GM13976 (cell line): ENCODE data around the gene RNU1-3.
"Not testable (repeated sequence)": the region's sequence is repeated elsewhere in the genome, so short reads cannot be mapped to it uniquely, and the experiment has no call there.

ENCODE experiments used
- DNase-seq: peaks from one replicate; pipeline ENCODE4 v3.0.0; 2012; ENCODE audit warnings: low spot score
- in situ Hi-C: fragments of 300-500 bp; cut with MboI; formaldehyde crosslinking; loops from one replicate; pipeline ENCODE4 v1.12.0; 2022; ENCODE audit warnings: low sequenced_read_pairs, mixed read lengths, inconsistent platforms; ENCODE audit not compliant: unreplicated experiment

RNU1-3 gene

GRCh38 chr1:16666502-16667413, at the start of gene RNU1-3:
TSS of gene RNU1-3 (minus strand) at chr1:16666948.
- DNase-seq, in situ Hi-C loops: not testable (repeated sequence)

DNA sequence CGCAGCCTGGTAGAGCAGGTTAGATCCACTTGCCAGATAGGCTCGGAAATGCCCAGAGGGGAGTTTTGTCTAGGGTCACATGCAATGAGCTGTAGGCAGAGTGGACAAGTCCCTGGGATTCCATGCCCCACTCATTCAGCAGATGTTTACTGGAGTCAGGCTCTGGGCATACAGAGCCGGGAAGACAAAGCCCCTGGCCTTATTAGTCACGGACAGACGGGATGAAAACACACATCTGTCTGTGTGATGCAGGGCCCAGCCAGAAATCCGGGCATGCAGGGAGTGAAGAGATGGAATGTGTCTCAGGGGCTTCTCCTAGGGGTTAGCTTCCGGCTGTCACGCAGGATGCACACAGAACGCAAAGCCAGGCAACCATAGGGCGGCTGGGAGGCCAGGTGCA, 46.7 kb upstream of the RNU1-3 start:
- in situ Hi-C loops, result not testable (repeated sequence)

GRCh38 chr1:16712984-16713383, 46.2 kb upstream of the RNU1-3 start:
- in situ Hi-C loops, DNase-seq: not testable (repeated sequence)

More for the DNA sequence above, 46.7 kb upstream of the RNU1-3 start:
- not testable (repeated sequence) for DNase-seq

GRCh38 chr1:16712582-16712981, 45.8 kb upstream of the RNU1-3 start:
- DNase-seq, in situ Hi-C loops: not testable (repeated sequence)

- in situ Hi-C loops, DNase-seq: not testable (repeated sequence)
Measured at GRCh38 chr1:16712131-16712530, 45.4 kb upstream of the RNU1-3 start.

GRCh38 chr1:16710618-16711017, 43.9 kb upstream of the RNU1-3 start:
- DNase-seq, in situ Hi-C loops: not testable (repeated sequence)

DNA sequence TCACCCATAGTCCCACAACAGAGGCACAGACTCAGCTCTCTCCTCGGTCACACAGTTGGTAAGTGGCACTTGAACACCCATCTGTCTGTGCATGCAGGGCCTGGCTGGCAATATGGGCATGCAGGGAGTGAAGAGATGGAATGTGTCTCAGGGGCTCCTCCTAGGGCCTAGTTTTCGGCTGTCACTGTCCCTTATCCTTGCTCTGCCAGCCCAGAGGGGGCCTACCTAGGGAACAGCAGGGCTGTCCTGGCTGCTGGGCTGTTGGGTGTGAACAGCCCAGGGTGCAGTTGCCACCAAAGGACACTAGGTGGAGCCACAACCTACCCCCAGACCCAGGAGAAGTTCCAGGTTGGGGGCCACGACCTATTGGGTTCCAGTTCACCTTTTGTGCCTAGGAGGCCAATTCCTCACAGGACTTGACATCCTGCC, 42.9 kb upstream of the RNU1-3 start:
- in situ Hi-C loops, result not testable (repeated sequence)

GRCh38 chr1:16708704-16709103, 42.0 kb upstream of the RNU1-3 start:
- DNase-seq, in situ Hi-C loops: not testable (repeated sequence)

More for the DNA sequence above, 42.9 kb upstream of the RNU1-3 start:
- not testable (repeated sequence) for DNase-seq

GRCh38 chr1:16707130-16708093, 40.7 kb upstream of the RNU1-3 start:
- in situ Hi-C loops, DNase-seq: not testable (repeated sequence)

DNA sequence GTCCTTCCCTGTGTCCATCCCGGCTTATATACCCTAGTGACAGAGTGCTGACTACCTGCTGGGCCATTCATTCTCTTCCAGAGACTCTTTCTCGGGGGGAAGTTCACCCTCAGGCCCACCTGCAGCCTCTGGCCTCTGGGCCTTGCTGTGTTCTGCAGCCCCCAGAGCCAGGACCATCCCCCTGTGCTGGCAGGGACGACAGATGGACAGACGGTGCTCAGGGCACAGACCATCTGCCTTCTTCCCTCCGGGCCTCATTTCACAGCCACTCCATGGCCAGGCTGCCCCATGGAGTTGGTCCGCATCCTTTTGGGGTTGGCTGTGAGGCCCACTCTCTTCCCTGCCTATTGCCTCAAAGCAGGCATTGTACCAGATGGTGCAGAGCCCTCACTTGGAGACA, 39.6 kb upstream of the RNU1-3 start:
- DNase-seq, in situ Hi-C loops: not testable (repeated sequence)

- in situ Hi-C loops, DNase-seq: not testable (repeated sequence)
Measured at GRCh38 chr1:16704502-16705100, 37.9 kb upstream of the RNU1-3 start.

DNA sequence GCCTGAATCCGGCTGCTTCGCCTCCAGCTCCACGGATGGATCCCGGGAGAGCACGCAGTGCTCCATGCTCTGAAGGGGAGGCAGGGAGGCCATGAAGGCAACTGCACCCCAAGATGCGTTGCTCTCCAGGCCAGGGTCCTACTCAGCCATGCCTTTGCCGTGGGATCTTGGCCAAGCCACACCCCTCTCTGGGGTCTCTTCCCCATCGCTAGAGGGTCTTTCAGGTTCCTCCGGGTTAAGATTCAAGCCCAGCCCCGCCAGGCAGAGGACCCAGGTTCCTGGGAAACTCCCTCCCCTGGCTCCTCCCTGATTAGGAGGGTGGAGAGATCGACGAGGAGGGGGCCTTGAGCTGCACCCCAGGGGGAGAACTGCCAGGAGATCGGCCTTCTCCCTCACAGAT, 37.3 kb upstream of the RNU1-3 start:
- in situ Hi-C loops, DNase-seq: not testable (repeated sequence)

DNA sequence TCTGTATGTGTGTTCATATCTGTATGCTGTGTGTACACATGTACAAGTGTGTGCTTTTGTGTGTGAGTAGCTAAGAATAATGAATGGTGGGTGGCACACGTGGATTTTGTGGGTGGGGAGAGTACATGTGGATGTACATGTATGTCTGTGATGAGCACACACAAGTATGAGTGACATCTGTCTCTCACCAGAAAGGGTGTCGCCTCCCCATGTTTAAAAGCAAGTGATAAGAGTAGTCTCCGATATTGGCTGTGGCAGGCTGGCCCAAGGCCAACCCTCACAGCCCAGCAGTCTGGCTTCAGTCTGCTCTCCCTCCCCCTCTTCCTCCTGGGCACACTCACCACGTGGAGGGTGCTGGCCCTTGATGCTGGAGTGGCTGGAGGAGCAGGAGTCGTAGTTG, 36.9 kb upstream of the RNU1-3 start:
- DNase-seq, in situ Hi-C loops: not testable (repeated sequence)

- DNase-seq, in situ Hi-C loops: not testable (repeated sequence)
Measured at GRCh38 chr1:16703141-16703540, 36.4 kb upstream of the RNU1-3 start.

DNA sequence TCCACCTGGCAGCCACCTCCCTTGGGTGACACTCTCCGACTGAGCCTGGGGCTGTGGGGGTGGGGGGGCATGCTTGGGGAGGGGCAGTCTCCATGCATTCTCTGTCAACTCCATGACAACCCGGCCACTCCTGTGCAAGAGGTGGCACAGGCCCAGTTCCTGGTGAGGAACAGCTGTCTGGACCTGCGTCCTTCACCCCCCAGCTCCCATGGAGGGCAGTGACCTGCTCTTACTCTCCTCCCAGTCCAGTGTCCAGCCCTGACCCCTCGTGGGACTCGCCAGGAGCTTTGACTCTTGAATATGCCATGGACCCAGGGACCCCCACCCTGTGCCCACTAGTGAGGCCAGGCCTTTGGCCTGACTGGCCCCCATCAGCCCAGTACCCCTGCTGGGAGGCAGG, 35.5 kb upstream of the RNU1-3 start:
- DNase-seq, in situ Hi-C loops: not testable (repeated sequence)

- DNase-seq, in situ Hi-C loops: not testable (repeated sequence)
Measured at GRCh38 chr1:16701189-16701588, 34.4 kb upstream of the RNU1-3 start.

- in situ Hi-C loops, DNase-seq: not testable (repeated sequence)
Measured at GRCh38 chr1:16700138-16700895, 33.6 kb upstream of the RNU1-3 start.

DNA sequence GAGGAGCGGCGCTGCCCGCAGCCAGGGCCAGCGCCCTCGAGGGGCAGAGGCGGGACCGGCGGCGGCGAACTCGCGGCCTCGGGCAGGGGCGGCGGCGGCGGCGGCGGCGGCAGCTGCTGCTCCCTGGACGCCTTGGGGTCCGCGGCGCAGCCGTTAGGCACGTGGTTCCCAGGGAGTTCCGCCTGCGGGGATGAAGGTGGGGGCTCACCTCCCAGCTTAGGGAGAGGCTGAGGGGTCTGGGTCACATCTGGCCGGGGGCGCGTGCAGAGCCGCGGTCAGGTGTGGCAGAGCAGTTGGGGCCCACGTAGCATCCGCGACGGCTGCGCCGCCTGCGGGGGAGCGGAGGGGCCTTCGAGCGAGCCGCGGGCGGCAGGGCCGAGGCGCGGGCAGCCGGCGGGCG, 32.7 kb upstream of the RNU1-3 start:
- DNase-seq, in situ Hi-C loops: not testable (repeated sequence)
